RWPE1 (cell line): ENCODE data around the gene STPG1.

Experiments used
- CTCF ChIA-PET: fragments of 350-600 bp; sonication (Branson Sonifier 250); formaldehyde crosslinking; extraction: SDS; loops from one replicate; lab custom pipeline; 2021; lab: Yijun Ruan, JAX
- POLR2A ChIA-PET: fragments of 400-600 bp; formaldehyde crosslinking; extraction: SDS; loops from one replicate; lab custom pipeline; 2020; ENCODE audit warnings: antibody characterized with exemption; ENCODE audit not compliant: low non-redundant PET; lab: Yijun Ruan, JAX
- DNase-seq: peaks from one replicate; pipeline ENCODE4 v3.0.0; 2012; ENCODE audit warnings: low spot score
- H3K27ac ChIP-seq: fragments of 450-650 bp; 2 replicates; pipeline ENCODE4 v1.5.1; 2017
- TF ChIP-seq, protein P1 (sequence below): fragments of 450-650 bp; conservative IDR thresholded peaks from 2 replicates; pipeline ENCODE4 v1.5.1; 2017; ENCODE audit warnings: low read depth, mild to moderate bottlenecking

STPG1 gene

DNA sequence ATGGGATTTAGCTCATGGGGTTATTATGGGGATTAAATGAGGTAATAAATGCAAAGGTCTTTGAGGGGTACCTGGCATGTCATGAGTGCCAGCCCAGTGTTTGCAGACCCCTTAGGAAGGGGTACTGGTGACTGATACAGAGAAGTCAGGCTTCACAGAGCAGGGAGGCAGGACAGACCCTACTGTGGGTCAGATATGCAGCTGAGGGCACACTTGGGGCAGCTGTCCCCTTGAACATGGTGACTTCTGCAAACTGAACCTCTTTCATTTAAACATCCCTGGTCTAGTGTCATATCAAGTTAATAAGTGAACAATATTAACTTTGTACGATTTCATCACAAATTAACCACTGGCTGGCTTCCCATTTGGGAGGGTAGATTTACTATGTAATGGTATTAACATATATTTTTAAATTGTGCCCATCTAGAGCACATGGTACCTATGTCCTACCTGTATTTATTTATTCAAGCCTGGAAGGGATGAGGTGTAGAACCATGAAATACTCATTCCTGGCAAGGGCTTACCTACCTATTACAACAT, 25.9 kb downstream of the STPG1 start:
- POLR2A ChIA-PET: no interaction called here
- H3K27ac ChIP-seq: peak overlapping the region; percentile 4; the same call in 1 of the 2 replicates

DNA sequence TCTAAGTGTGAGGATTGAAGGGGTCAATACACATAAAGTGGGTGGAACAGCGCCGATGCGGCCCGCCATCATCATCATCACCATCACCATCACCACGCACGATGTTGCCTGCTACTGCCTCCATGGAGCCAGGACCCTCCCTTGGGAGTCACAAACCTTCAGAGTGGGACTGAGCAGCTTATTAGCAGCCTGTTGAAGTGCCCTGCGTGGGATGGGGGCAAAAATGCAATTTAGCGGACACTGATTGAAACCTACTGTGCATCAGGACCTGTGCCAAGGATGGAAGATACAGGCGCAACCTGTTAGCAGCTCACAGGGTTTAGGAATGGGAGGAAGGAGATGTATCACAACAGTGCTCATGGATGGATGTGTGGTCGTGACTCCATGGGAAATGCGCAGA, 26.7 kb downstream of the STPG1 start:
- no peak for DNase-seq
- ChIA-PET POLR2A (no interaction called here), CTCF (interaction anchor here (1.0 kb wide), 1 partner anchor 185 kb away, joined by 4 read pairs; no protein-coding TSS in a partner anchor)
- TF ChIP-seq, protein P1, sequence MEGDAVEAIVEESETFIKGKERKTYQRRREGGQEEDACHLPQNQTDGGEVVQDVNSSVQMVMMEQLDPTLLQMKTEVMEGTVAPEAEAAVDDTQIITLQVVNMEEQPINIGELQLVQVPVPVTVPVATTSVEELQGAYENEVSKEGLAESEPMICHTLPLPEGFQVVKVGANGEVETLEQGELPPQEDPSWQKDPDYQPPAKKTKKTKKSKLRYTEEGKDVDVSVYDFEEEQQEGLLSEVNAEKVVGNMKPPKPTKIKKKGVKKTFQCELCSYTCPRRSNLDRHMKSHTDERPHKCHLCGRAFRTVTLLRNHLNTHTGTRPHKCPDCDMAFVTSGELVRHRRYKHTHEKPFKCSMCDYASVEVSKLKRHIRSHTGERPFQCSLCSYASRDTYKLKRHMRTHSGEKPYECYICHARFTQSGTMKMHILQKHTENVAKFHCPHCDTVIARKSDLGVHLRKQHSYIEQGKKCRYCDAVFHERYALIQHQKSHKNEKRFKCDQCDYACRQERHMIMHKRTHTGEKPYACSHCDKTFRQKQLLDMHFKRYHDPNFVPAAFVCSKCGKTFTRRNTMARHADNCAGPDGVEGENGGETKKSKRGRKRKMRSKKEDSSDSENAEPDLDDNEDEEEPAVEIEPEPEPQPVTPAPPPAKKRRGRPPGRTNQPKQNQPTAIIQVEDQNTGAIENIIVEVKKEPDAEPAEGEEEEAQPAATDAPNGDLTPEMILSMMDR: no peak
- H3K27ac ChIP-seq: 0 out of 2 replicates have a peak overlapping the region, but pooled peaks have one; percentile 4

More for the DNA sequence above, 25.9 kb downstream of the STPG1 start:
- CTCF ChIA-PET: interaction anchor here (1.0 to 1.5 kb wide), 2 partner anchors 186 to 237 kb away, joined by 3 to 4 read pairs; no protein-coding TSS in a partner anchor
- DNase-seq: no peak
- TF ChIP-seq, protein P1: no peak

DNA sequence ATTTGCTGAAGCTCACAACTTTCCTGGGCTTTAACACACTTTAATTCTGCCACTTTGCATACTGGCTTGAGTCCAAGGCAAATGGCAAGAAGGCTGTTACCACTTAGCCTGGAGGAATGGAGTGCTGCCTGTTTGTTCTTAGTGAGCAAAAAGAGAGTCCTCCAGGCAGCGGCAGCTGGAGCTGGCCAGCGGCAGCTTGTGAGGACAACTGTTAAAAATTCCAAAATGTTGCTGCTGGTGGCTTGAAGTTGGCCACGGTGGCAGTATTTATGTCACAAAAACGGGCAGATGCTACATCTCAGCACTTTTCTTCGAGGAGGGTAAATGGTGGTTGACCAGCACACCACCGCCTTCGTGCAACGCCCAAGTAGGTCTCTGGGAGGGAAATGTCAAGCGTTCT, 27.3 kb downstream of the STPG1 start:
- TF ChIP-seq, protein P1: no peak
- ChIA-PET CTCF (interaction anchor here (0.7 to 1.0 kb wide), 4 partner anchors 15 to 187 kb away, joined by 3 to 4 read pairs (median 4); no protein-coding TSS in a partner anchor), POLR2A (no interaction called here)
- H3K27ac ChIP-seq: peak overlapping the region; percentile 36; the same call in 1 of the 2 replicates
- DNase-seq: no peak

DNA sequence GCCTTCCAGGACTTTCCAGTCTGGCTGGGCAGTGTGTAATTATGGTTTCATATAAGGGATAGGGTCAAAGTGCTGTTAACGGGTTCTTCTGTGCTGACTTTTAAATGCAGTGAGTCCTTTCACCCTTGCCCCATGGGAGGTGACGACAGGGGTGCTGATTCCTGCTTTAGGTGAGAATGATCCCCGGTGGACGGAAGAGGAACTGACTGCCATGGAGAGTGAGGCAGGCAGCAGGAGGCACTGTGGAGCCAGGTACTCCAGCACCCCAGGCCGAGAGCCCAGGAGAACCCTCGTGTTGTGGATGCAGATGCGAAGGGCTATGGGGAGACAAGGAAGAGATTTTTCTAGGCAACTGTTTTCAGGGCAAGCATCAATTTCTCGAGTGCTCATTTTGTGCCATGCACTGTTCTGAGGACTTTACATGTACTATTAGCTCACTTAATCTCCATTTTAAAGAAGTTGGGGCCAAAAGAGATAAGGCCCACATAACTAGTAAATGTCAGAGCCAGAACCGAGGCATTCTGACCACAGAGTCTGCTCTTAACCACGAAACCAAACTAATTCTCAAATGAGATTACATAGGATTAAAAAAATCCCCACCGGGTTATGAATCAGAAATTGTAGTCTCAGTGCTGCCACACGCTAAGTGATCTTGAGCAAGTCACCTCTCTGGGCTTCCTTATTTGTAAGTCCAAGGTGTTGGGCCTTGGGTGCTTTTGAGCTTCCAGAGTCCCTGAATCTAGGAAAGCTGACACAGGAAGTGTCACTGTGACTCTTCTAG, 28.2 kb downstream of the STPG1 start:
- TF ChIP-seq, protein P1: no peak; the same call in 1 of the 2 replicates
- no peak for DNase-seq
- POLR2A ChIA-PET: no interaction called here
- H3K27ac ChIP-seq: peak overlapping the region; percentile 76
- CTCF ChIA-PET: interaction anchor here (0.7 to 2.0 kb wide), 6 partner anchors 14 to 187 kb away, joined by 3 to 8 read pairs (median 4); no protein-coding TSS in a partner anchor

DNA sequence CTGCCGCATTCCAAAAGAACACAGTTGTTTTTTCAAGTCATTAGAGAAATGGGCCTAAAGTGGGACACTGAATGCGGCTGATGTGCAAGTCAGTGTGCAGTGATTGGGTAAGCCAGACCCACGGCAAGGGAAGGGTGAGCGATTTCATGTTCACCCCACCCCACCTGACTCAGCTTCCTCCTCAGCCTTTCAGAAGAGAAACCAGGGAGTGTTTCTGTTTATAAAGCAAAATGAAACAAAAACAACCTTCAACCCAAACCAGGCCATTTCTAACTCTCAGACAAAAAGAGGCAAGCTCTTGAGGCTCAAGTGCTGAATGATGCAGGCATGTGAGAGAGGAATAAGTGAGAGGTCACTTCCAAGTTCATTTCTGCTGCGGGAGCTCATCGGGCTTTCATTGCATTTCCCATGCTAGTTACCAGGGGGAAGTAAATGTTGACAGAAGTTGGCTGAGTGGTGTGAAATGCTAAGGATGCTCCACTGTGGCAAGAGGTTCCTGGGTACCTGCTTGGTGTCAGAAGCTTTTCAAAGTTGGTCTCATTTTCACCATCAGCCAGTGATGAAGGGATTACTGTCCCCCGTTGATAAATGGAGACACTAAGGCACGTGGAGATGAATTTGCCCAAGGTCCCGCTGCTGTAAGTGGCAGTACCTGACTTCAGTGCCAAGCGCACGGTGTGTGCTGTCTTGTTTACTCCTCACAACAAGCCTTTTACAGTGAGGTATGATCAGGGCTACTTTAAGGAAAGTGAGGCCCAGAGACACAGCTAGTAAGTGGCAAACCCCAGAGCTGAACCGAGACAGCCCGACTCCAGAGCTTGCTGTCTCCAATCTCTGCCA, 29.1 kb downstream of the STPG1 start:
- peak overlapping the region; percentile 76 for H3K27ac ChIP-seq
- DNase-seq: peak; percentile 71
- ChIA-PET POLR2A (no interaction called here), CTCF (interaction anchor here (0.6 to 2.0 kb wide), 4 partner anchors 100 to 196 kb away, joined by 3 to 8 read pairs (median 4); no protein-coding TSS in a partner anchor)
- TF ChIP-seq, protein P1: no peak
